IMR-90 (cell line): ENCODE results near the gene ERH.

Experiments
- BHLHE40 ChIP-seq: fragments of 150-350 bp; IDR thresholded peaks from 2 replicates; pipeline ENCODE4 v1.6.1; 2016; ENCODE audit warnings: mild to moderate bottlenecking, low read depth, low read length
- FOS ChIP-seq: fragments of 150-350 bp; IDR thresholded peaks from 2 replicates; pipeline ENCODE4 v1.6.1; 2016; ENCODE audit warnings: low read depth, low read length
- MXI1 ChIP-seq: IDR thresholded peaks from 2 replicates; pipeline ENCODE4 v1.6.1; 2012; ENCODE audit warnings: low read depth, mild to moderate bottlenecking, low read length, moderate library complexity, borderline replicate concordance
- POLR2A ChIP-seq: IDR thresholded peaks from 2 replicates; pipeline ENCODE4 v1.6.1; 2012; ENCODE audit warnings: mild to moderate bottlenecking, low read depth, low read length
- RAD21 ChIP-seq: IDR thresholded peaks from 2 replicates; pipeline ENCODE4 v1.6.1; 2012; ENCODE audit warnings: low read length, improper control_type of control experiment
- RCOR1 ChIP-seq: IDR thresholded peaks from 2 replicates; pipeline ENCODE4 v1.6.1; 2012; ENCODE audit warnings: mild to moderate bottlenecking, low read length, improper control_type of control experiment; ENCODE audit not compliant: insufficient replicate concordance
- SMC3 ChIP-seq: fragments of 150-350 bp; IDR thresholded peaks from 2 replicates; pipeline ENCODE4 v1.6.1; 2016; ENCODE audit warnings: low read depth, mild to moderate bottlenecking, antibody characterized with exemption, low read length, moderate library complexity
- TF ChIP-seq, protein P1 (sequence below): conservative IDR thresholded peaks from 2 replicates; pipeline ENCODE4 v1.5.1; 2012; ENCODE audit warnings: mild to moderate bottlenecking, low read depth, low read length, improper control_type of control experiment

GRCh38 chr14:69404478-69404877 lies 6.4 kb upstream of the ERH start:
- TF ChIP-seq, protein P1, sequence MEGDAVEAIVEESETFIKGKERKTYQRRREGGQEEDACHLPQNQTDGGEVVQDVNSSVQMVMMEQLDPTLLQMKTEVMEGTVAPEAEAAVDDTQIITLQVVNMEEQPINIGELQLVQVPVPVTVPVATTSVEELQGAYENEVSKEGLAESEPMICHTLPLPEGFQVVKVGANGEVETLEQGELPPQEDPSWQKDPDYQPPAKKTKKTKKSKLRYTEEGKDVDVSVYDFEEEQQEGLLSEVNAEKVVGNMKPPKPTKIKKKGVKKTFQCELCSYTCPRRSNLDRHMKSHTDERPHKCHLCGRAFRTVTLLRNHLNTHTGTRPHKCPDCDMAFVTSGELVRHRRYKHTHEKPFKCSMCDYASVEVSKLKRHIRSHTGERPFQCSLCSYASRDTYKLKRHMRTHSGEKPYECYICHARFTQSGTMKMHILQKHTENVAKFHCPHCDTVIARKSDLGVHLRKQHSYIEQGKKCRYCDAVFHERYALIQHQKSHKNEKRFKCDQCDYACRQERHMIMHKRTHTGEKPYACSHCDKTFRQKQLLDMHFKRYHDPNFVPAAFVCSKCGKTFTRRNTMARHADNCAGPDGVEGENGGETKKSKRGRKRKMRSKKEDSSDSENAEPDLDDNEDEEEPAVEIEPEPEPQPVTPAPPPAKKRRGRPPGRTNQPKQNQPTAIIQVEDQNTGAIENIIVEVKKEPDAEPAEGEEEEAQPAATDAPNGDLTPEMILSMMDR: no peak
- TF ChIP-seq MXI1 (no peak), RCOR1 (no peak), POLR2A (no peak), FOS (no peak), BHLHE40 (no peak), RAD21 (no peak), SMC3 (no peak)
